IPS-18c (cell line): ENCODE results near the gene KLHDC8A.
"Not testable (repeated sequence)": the region's sequence is repeated elsewhere in the genome, so short reads cannot be mapped to it uniquely, and the experiment has no call there.

Experiments
- H3K4me3 ChIP-seq: 2 replicates; pipeline ENCODE4 v1.7.0; 2013; ENCODE audit warnings: low read depth, mild to moderate bottlenecking, low read length, moderate library complexity; ENCODE audit not compliant: insufficient read depth
- H3K9me3 ChIP-seq: one replicate; pipeline ENCODE4 v1.6.1; 2013; ENCODE audit warnings: mild to moderate bottlenecking, low read length, moderate library complexity; ENCODE audit not compliant: control insufficient read depth, insufficient read depth

Gene KLHDC8A

DNA sequence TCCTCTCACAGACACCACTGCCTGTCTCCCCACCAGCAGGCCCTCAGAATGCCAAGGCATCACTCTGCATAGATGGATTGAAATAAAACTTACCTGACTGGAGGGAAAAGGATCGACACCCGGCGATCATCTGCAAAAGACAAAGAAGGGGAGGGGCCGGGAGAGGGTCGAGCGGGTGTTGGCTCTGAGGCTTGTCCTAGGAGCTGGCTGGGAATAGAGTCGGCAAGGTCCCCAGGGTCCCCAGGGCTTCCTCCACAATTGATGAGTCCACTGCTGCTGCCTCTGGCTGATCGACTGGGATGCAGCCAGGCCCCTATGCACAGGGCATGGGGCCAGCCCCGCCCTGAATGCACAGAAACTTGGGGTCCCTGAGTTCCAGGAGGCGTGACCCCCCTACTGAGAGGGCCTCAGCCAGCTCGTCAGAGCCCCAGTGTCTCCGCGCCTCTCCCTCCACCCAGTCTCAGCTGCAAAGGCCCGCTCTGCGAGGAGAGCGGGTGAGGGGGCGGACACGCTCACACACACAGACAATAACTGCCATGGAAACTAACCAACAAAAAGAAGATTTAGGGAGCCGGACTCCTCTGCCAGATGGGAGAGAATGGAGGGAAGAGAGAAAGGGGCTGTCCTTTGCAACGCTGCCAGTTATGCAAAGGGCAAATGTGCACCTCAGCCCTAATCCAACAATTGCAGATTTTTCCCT is at the start of gene KLHDC8A:
Gene KLHDC8A, minus strand, starts transcription at position 483 of the 700 bp plus-strand sequence. CDS start 13,318 bp downstream, outside the sequence.
- Histone ChIP-seq H3K9me3 (no peaks in the 10 kb centered on the region), H3K4me3 (no peak within 1 kb of the TSS)

GRCh38 chr1:205406252-205406651 is 49.5 kb upstream of the KLHDC8A start:
- not testable (repeated sequence) for H3K4me3 ChIP-seq, H3K9me3 ChIP-seq

DNA sequence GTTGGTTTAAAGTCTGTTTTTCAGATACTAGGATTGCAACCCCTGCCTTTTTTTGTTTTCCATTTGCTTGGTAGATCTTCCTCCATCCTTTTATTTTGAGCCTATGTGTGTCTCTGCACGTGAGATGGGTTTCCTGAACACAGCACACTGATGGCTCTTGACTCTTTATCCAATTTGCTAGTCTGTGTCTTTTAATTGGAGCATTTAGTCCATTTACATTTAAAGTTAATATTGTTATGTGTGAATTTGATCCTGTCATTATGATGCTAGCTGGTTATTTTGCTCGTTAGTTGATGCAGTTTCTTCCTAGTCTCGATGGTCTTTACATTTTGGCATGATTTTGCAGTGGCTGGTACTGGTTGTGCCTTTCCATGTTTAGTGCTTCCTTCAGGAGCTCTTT is 47.8 kb upstream of the KLHDC8A start:
- H3K9me3 ChIP-seq, H3K4me3 ChIP-seq: not testable (repeated sequence)

- no peaks in the 10 kb centered on the region for H3K9me3 ChIP-seq
These were observed 41.9 kb upstream of the KLHDC8A start for GRCh38 chr1:205398586-205398985.

DNA sequence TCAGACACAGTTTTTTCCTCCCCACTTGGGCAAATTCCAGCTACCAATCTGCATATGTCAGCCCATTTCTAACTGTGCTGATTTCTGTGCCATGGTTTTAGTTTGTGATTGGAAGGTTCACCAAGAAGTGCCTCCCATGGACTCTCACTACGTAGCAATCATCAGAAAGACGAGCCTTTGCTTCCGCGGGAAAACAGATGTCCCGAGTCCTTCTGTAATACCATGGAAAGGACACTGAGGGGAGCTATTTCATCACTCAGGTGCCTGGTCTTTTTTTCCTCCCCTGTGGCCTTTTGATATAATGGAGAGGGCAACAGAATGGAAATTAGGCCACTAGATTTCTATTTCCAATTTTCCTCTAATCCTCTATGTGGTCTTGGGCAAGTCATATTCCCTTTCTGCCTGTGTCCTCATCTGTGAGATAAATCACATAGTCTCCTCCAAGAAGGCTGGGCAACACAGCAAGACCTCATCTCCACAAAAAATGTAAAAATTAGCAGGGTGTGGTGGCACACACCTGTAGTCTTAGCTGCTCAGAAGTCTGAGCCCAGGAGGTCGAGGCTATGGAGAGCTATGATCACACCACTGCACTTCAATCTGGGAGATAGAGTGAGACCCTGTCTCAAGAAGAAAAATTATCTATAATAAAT is 40.4 kb upstream of the KLHDC8A start:
- H3K4me3 ChIP-seq, result no peak overlapping the region
- H3K9me3 ChIP-seq, result no peaks in the 10 kb centered on the region

More at GRCh38 chr1:205398586-205398985, 41.9 kb upstream of the KLHDC8A start:
- no peak overlapping the region for H3K4me3 ChIP-seq

GRCh38 chr1:205395616-205396015 is 38.9 kb upstream of the KLHDC8A start:
- no peak overlapping the region for H3K4me3 ChIP-seq

DNA sequence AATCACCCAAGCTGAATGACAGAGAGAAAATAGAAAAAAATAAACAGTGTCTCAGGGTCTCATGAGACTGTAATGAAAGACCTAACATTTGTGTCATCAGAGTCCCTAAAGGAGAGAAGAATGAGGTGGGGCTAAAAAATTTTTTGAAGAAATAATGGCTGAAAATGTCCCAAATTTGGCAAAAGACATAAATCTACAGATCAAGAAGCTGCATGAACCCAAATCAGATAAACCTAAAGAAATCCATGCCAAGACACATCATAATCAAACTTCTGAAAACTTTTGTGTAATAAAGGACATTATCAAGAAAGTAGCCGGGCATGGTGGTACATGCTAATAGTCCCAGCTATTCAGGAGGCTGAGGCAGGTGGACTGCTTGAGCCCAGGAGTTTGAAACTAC is 35.9 kb upstream of the KLHDC8A start:
- no peak overlapping the region for H3K4me3 ChIP-seq

More at GRCh38 chr1:205395616-205396015, 38.9 kb upstream of the KLHDC8A start:
- no peaks in the 10 kb centered on the region for H3K9me3 ChIP-seq

DNA sequence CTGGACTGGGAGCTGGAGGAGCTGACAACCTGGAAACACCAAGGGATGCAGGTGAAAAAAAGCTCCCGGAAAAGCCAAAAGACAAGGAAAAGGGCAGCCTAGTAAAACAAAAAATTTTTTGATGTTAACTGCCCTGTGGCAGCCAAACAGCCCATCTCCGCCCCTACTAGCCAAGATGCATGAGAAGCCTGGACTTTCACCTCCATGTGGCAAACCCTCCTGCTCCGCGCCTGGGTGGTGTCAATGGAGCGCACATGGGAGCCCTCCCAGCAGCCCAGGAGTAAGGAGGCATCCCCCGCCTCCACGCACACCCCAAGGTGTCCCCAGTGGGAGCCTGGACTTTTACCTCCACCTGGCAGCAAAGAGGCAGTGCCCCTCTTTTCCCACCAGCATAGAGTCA is 34.7 kb upstream of the KLHDC8A start:
- H3K9me3 ChIP-seq, result no peaks in the 10 kb centered on the region
- H3K4me3 ChIP-seq, result no peak overlapping the region

More for the DNA sequence above, 35.9 kb upstream of the KLHDC8A start:
- no peaks in the 10 kb centered on the region for H3K9me3 ChIP-seq

DNA sequence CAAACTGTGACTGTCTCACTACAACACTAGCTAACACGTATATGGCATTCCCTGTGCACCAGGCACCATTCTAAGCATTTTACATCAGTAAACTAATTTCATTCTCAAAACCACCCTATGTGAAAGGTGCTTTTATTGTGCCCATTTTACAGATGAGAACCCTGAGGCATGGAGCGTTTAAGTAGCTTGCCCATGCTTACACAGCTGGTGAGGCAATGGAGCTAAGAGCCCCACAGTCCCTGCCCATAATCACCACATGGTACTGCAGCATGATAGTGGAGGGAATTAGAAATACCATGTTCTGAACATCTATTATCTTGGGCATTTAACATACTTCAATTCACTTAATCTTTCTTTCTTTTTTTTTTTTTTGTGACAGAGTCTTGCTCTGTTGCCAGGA is 31.1 kb upstream of the KLHDC8A start:
- Histone ChIP-seq H3K4me3 (no peak overlapping the region), H3K9me3 (no peaks in the 10 kb centered on the region)

- H3K9me3 ChIP-seq, H3K4me3 ChIP-seq: not testable (repeated sequence)
These were observed 26.3 kb upstream of the KLHDC8A start for GRCh38 chr1:205382990-205383389.

DNA sequence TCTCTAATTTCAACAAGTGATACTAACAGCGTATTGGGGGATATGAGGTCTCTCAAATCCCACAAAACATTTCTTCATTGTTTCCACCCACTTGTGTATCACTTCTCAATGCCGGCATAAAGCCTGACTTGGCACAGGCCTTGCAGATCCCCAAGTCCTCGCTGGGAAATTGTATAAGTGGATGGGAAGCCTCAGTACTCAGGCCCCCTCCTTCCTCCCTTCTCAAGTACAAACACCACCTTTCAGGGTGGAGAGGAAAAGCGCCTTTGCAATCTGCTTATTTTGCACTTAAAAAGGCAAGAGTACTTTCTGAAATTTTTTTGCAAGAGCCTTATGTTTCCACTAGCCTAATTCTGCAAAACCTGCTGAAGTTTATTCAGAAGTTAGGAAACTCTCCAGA is 25.8 kb upstream of the KLHDC8A start:
- Histone ChIP-seq H3K4me3 (no peak overlapping the region), H3K9me3 (no peaks in the 10 kb centered on the region)

- no peak overlapping the region for H3K4me3 ChIP-seq
- H3K9me3 ChIP-seq, result no peaks in the 10 kb centered on the region
These were observed 24.6 kb upstream of the KLHDC8A start for GRCh38 chr1:205381305-205381704.

GRCh38 chr1:205380882-205381281 is 24.2 kb upstream of the KLHDC8A start:
- Histone ChIP-seq H3K4me3 (no peak overlapping the region), H3K9me3 (no peaks in the 10 kb centered on the region)

GRCh38 chr1:205379056-205379455 is 22.3 kb upstream of the KLHDC8A start:
- Histone ChIP-seq H3K4me3 (no peak overlapping the region), H3K9me3 (no peaks in the 10 kb centered on the region)

DNA sequence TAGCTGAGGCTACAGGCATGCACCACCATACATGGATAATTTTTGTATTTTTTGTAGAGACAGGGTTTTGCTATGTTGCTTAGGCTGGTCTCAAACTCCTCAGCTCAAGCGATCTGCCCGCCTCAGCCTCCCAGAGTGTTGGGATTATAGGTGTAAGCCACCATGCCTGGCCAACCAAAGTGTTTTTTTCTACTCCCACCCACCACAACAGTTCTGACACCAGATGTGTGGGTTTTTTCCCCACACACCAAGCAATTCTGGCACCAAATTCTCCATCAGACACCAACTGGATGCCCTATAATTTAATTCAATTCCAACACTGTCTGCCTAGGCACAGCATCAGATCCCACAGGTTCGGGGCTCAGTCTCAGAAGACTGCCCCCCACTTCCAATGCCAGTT is 20.6 kb upstream of the KLHDC8A start:
- no peaks in the 10 kb centered on the region for H3K9me3 ChIP-seq
- H3K4me3 ChIP-seq, result no peak overlapping the region

DNA sequence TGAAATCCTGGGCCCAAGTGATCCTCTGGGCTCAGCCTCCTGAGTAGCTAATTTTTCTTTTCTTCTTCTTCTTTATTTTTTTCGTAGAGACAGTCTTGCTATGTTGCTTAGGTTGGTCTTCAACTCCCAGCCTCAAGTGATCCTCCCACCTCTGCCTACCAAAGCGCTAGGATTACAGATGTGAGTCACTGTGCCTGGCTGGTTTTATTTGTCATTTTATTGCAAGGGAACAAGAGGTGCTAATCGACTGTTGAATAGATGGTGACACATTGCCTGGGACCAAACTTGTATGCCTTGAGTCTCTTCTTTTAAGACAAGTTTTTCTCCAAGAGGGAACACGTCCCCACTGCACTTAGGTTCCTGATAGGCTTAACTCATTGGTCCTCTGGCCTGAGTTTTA is 20.0 kb upstream of the KLHDC8A start:
- H3K9me3 ChIP-seq, result no peaks in the 10 kb centered on the region
- no peak overlapping the region for H3K4me3 ChIP-seq

DNA sequence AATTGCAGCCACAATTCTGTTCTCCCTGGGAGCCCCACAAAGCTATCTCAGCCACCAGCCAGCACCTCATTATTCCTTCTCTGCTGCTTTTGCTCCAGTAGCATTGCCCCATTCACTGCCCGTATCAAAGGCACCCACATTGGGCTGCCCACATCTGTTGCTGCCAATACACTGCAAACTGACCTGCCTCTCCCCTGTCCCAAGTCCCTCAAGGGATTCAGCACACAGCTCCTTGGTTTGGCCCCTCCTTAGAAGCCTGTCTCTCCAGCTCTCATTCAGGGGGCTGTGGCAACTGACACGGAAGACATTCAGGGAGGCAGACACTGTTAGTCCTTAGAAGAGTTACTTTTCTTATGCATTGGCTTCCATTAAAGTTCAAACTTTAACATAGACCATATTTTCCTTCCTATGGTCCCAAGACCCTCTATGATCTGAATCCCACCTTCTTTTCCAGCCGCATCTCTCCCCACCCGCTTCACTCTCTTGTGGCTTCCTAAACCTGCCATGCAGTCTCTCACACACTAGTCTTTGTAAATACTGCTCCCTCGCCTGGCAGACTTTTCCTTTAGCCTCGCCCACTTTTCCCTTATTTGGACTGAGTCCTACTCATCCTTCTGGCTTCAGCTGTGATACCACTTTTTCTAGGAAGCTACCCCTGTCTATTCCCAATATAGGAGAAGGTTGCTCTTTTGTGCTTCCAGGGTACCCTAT is 19.3 kb upstream of the KLHDC8A start:
- Histone ChIP-seq H3K4me3 (peak overlapping the region; percentile 10; the same call in 1 of the 2 replicates), H3K9me3 (no peaks in the 10 kb centered on the region)
